Muscle of leg (tissue), 11 donors: ENCODE measurements around the gene BIK. TPM values are rescaled to one million over a fixed set of nuclear protein-coding genes. Genes with fewer than 3 reads are reported as not detected.

Experiments
- DNase-seq: peaks from one replicate; pipeline ENCODE4 v3.0.0; 2013
- H3K27ac ChIP-seq: one replicate; pipeline ENCODE4 v1.5.1; 2013; ENCODE audit warnings: mild to moderate bottlenecking, low read length, control low read depth
- H3K27me3 ChIP-seq: one replicate; pipeline ENCODE4 v1.6.1; 2013; ENCODE audit warnings: low read length; ENCODE audit not compliant: control insufficient read depth, insufficient read depth
- H3K36me3 ChIP-seq: one replicate; pipeline ENCODE4 v1.6.1; 2013; ENCODE audit warnings: low read length; ENCODE audit not compliant: control insufficient read depth, insufficient read depth
- H3K4me1 ChIP-seq: one replicate; pipeline ENCODE4 v1.6.1; 2013; ENCODE audit warnings: low read length; ENCODE audit not compliant: control insufficient read depth, insufficient read depth
- H3K4me3 ChIP-seq: one replicate; pipeline ENCODE4 v1.5.1; 2013; ENCODE audit warnings: low read length, control low read depth
- H3K9me3 ChIP-seq: replicated peaks from 2 replicates; pipeline ENCODE4 v1.6.1; 2013; ENCODE audit warnings: low read depth, low read length; ENCODE audit not compliant: control insufficient read depth
- WGBS: methylation state at CpG from one replicate; pipeline ENCODE4 v1.1.5; 2013; ENCODE audit warnings: missing lambda C conversion rate; ENCODE audit not compliant: insufficient coverage; 5-methylcytosine and 5-hydroxymethylcytosine counted together
- polyA plus RNA-seq, 8 donors: library from polyadenylated mRNA; unstranded; fragments of 120-200 nt; gene quantifications; one replicate each; pipeline versions ENCODE4 v1.2.1 to v1.2.3, GENCODE V29; 2013; ENCODE audit warnings: inconsistent platforms in 1 of 8, low replicate concordance in 1 of 8; ENCODE audit not compliant: insufficient read length in 8 of 8, insufficient read depth in 1 of 8
- total RNA-seq: library from RNA; stranded (reverse); fragments of 120-200 nt; gene quantifications from one replicate; pipeline ENCODE4 v1.2.4, GENCODE V29; 2013

Gene BIK
- total and polyA plus RNA-seq, 9 donors = 0.11 to 0.28 (median 0.16) TPM; not detected in 4

GRCh38 chr22:43158778-43159483, 48.4 kb downstream of the BIK start:
- 88% methylated on average over 21 of the region's 24 CpGs for WGBS
- DNase-seq = no peak
- Histone ChIP-seq H3K27me3 (no peaks in the 10 kb centered on the region), H3K9me3 (no peaks in the 10 kb centered on the region), H3K36me3 (peaks cover 31% of the 10 kb centered on the region), H3K4me3 (no peak overlapping the region), H3K4me1 (peaks cover 20% of the 10 kb centered on the region), H3K27ac (no peak overlapping the region)

DNA sequence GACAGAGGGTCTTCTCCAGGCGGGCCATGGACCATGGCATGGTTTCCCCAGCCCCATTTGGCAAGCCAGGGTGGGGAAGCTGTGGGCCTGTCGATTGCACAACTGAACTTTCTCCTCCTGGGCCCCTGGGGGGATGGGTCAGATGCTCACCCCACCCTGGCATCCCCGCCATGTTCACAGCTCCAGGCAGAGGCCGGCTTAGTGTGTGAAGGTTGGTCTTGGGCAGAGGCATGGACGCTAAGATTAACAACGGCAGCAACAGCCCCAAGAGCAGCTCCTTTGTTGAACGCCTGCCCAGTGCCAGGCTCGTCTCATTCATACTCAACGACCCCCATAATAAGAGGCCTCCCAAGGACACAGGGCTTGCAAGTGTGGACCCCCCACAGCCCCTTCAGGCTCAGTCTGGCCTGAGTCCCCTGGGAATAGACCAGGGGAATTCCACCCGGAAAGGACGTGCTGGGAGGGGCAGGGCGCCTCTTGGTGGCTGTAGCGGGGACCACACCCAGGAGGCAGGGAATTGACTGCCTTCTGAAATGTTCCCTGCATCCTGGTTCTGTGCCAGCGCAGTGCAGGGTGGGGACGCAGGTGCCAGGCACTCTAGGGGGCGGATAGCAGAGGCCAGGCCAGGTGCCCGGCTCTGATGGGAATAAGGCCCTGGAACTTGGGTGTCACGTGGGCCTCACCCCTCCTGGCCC, 49.1 kb downstream of the BIK start:
- Histone ChIP-seq H3K27ac (no peak overlapping the region), H3K4me3 (no peak overlapping the region), H3K4me1 (peaks cover 21% of the 10 kb centered on the region), H3K9me3 (no peaks in the 10 kb centered on the region), H3K27me3 (no peaks in the 10 kb centered on the region), H3K36me3 (peaks cover 31% of the 10 kb centered on the region)
- 65% methylated on average over 11 of the region's 18 CpGs for WGBS
- DNase-seq = no peak

GRCh38 chr22:43160497-43161126, 50.1 kb downstream of the BIK start:
- H3K4me1 ChIP-seq = peaks cover 16% of the 10 kb centered on the region
- H3K27me3 ChIP-seq = no peaks in the 10 kb centered on the region
- DNase-seq = no peak
- H3K4me3 ChIP-seq = no peak overlapping the region
- peaks cover 31% of the 10 kb centered on the region for H3K36me3 ChIP-seq
- whole genome bisulfite sequencing = 86% methylated on average over 6 of the region's 8 CpGs
- H3K27ac ChIP-seq = no peak overlapping the region
- no peaks in the 10 kb centered on the region for H3K9me3 ChIP-seq

DNA sequence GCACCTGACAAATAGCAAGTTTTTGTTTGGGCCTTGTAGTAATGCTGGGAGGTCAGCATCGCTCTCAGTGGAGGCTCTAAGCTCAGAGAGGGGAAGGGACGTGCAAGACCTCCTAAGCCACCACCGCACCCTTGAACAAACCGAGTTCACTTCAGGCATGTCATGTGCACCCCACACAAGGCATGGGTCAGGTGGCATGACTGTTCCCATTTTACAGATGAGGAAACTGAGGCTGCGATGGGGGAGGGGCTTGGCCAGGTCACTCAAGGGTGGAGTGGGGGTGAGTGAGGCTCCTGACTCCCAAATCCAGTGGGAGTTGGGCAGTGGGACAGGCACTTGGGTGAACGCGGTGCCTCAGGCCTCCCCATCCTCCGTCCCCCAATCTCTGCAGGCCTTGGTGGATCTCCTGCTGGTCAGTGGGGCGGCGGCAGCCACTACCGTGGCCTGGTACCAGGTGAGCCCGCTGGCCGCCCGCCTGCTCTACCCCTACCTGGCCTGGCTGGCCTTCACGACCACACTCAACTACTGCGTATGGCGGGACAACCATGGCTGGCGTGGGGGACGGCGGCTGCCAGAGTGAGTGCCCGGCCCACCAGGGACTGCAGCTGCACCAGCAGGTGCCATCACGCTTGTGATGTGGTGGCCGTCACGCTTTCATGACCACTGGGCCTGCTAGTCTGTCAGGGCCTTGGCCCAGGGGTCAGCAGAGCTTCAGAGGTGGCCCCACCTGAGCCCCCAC, 52.0 kb downstream of the BIK start:
- H3K4me3 ChIP-seq = no peak overlapping the region
- 94% methylated on average over 23 of the region's 24 CpGs for WGBS
- H3K27ac ChIP-seq = no peak overlapping the region
- H3K9me3 ChIP-seq = no peaks in the 10 kb centered on the region
- no peaks in the 10 kb centered on the region for H3K27me3 ChIP-seq
- peaks cover 12% of the 10 kb centered on the region for H3K4me1 ChIP-seq
- H3K36me3 ChIP-seq = peaks cover 35% of the 10 kb centered on the region
- DNase-seq = no peak

DNA sequence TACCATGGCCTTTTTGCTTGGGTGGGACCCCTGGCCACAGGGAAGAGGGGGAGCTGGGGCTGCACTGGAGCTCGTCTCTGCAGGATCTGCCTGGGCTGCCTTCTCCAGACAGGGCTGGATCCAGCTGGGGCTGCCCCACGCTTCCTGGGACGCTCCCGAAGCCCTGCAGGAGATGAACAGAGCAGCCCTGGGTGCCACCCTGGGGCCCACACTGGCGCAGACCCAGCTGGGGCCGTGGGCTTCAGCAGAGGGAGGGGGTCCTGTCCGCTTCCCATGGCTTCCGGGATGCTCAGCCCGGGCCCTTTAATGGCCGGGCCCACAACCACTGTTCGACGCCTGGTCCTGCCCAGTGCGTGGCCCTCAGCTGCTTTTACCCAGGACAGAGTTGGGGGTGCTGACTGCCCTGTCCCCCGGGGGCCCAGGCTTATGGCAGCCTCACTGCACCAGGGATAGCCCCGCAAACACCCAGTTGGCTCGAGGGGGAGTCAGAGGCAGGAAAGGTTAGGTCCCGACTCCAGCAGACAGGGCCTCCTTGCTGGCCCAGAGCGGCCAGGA, 52.8 kb downstream of the BIK start:
- H3K36me3 ChIP-seq = peaks cover 40% of the 10 kb centered on the region
- no peak overlapping the region for H3K4me3 ChIP-seq
- no peaks in the 10 kb centered on the region for H3K9me3 ChIP-seq
- 76% methylated on average over 18 of the region's 18 CpGs for WGBS
- no peak for DNase-seq
- H3K27ac ChIP-seq = no peak overlapping the region
- no peaks in the 10 kb centered on the region for H3K27me3 ChIP-seq
- H3K4me1 ChIP-seq = peaks cover 12% of the 10 kb centered on the region

DNA sequence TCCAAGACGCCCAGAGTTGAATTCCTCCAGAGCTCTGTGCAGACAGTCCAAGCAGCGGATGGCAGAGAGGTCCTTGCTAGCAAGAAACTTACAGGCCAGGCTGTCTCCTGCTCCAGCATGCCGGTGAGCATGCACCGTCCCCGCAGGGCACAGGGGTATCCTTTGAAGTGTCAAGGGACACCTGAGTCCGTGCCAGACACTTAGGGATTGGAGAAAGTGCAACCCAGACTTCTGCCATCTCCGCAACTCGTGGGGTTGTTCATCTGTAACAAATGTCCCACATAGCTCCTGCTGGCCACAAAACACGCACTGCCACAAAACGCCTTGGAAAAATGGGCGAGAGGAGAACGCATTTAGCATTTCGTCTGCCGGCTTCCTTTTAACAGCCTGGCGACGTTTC, 54.1 kb downstream of the BIK start:
- WGBS = 16% methylated on average over 14 of the region's 16 CpGs
- Histone ChIP-seq H3K4me1 (peaks cover 11% of the 10 kb centered on the region), H3K9me3 (no peaks in the 10 kb centered on the region), H3K4me3 (no peak overlapping the region), H3K36me3 (peaks cover 48% of the 10 kb centered on the region), H3K27me3 (no peaks in the 10 kb centered on the region), H3K27ac (no peak overlapping the region)
- DNase-seq = peak; percentile 38

DNA sequence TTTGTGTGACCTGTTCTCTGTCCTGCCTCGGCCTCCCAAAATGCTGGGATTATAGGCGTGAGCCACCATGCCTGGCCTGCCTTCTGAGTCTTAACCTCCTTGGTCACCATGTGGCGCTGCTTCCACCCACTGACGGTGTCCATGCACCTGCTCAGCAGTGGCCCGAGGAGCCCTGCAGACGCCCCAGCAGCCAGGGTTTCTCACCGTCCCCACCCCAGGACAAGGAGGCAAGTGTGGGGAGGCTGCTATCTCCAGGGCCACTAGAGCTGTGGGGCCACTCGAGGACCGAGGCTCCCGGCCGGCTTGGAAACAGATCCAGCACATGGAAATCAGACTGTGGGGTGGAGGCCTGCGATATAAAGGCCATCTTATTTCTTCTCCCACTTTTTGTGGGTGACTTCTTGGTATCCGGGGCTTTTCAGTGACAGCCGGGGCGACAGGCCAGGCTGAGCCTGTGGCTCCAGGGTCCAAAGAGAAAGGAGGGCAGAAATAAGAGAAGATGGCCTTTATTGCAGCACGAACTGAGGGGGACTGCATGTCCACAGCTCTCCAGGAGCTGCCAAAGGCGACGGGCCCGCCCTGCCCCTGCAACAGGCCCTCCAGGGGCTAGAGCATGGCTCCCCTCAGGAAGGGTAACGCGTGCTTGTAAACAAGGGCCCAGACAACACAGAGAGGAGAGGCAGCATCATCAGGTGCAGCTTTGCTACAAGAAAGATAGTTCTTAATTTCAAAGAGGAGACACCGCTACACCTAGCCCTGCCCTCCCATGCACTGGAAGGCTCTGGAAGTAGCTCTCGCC, 55.8 kb downstream of the BIK start:
- Histone ChIP-seq H3K27ac (no peak overlapping the region), H3K4me1 (peaks cover 10% of the 10 kb centered on the region)

GRCh38 chr22:43167001-43167589, 56.5 kb downstream of the BIK start:
- Histone ChIP-seq H3K4me3 (no peak overlapping the region), H3K4me1 (peaks cover 10% of the 10 kb centered on the region), H3K27me3 (no peaks in the 10 kb centered on the region), H3K36me3 (peaks cover 57% of the 10 kb centered on the region), H3K9me3 (no peaks in the 10 kb centered on the region), H3K27ac (no peak overlapping the region)
- DNase-seq = no peak
- WGBS = 88% methylated on average over 17 of the region's 19 CpGs

More for the DNA sequence above, 55.8 kb downstream of the BIK start:
- H3K4me3 ChIP-seq = no peak overlapping the region
- no peaks in the 10 kb centered on the region for H3K27me3 ChIP-seq
- no peak for DNase-seq
- 85% methylated on average over 19 of the region's 23 CpGs for WGBS
- H3K36me3 ChIP-seq = peaks cover 50% of the 10 kb centered on the region
- no peaks in the 10 kb centered on the region for H3K9me3 ChIP-seq
